CD4-positive, alpha-beta T cell (primary cell): ENCODE results near the gene FAM186B. TPM values are rescaled to one million over a fixed set of nuclear protein-coding genes. Genes with fewer than 3 reads are reported as not detected.

Experiments
- ATAC-seq: fragments of 200-7000 bp; cut with Tn5 transposase; one replicate; pipeline ENCODE4 v1.10.0; 2022; ENCODE audit warnings: mild to moderate bottlenecking; ENCODE audit not compliant: poor library complexity
- CTCF ChIA-PET: fragments of 350-600 bp; sonication (Branson Sonifier 250); formaldehyde crosslinking; loops from one replicate; lab custom pipeline; 2021; ENCODE audit warnings: antibody characterized with exemption, inconsistent platforms; lab: Charles Lee
- POLR2A ChIA-PET: fragments of 350-600 bp; sonication (Branson Sonifier 250); formaldehyde crosslinking; loops from one replicate; lab custom pipeline; 2021; ENCODE audit warnings: antibody characterized with exemption, inconsistent platforms; lab: Charles Lee
- DNase-seq, 14 experiments: peaks; one replicate each; pipeline ENCODE4 v3.0.0-alpha.2; 2013 to 2020; ENCODE audit warnings: mixed read lengths in 2 of 14
- H3K27ac ChIP-seq, 2 donors: one replicate each; pipeline versions ENCODE4 v1.5.1 to v1.7.0; 2013; ENCODE audit warnings: low read length in 2 of 2, low read depth in 1 of 2, mild to moderate bottlenecking in 1 of 2
- H3K27me3 ChIP-seq, 2 experiments: 1 replicate in 1 of 2; 2 replicates in 1 of 2; pipeline versions ENCODE4 v1.6.1 to v1.7.0; 2013; ENCODE audit warnings: low read length in 2 of 2, control low read depth in 1 of 2, mild to moderate bottlenecking in 1 of 2, moderate library complexity in 1 of 2; ENCODE audit not compliant: insufficient read depth in 2 of 2, control insufficient read depth in 1 of 2
- H3K36me3 ChIP-seq: one replicate; pipeline ENCODE4 v1.6.1; 2013; ENCODE audit warnings: low read length, control low read depth; ENCODE audit not compliant: insufficient read depth
- H3K4me1 ChIP-seq: one replicate; pipeline ENCODE4 v1.6.1; 2013; ENCODE audit warnings: low read length, control low read depth; ENCODE audit not compliant: insufficient read depth
- H3K4me3 ChIP-seq: one replicate; pipeline ENCODE4 v1.5.1; 2013; ENCODE audit warnings: mild to moderate bottlenecking, low read length, moderate library complexity
- H3K9me3 ChIP-seq, 2 experiments: 1 replicate in 1 of 2; 2 replicates in 1 of 2; pipeline versions ENCODE4 v1.6.1 to v1.7.0; 2013; ENCODE audit warnings: low read length in 2 of 2, mild to moderate bottlenecking in 2 of 2, control low read depth in 1 of 2, moderate library complexity in 1 of 2; ENCODE audit not compliant: control insufficient read depth in 1 of 2, insufficient read depth in 1 of 2
- H3K27ac Mint-ChIP-seq: one replicate; pipeline ENCODE4 v1.8.0; 2020; ENCODE audit warnings: mixed read lengths
- H3K27me3 Mint-ChIP-seq: one replicate; pipeline ENCODE4 v1.8.0; 2021; ENCODE audit warnings: mixed read lengths
- H3K36me3 Mint-ChIP-seq: one replicate; pipeline ENCODE4 v1.8.0; 2021; ENCODE audit warnings: low read depth, mixed read lengths
- H3K4me1 Mint-ChIP-seq: one replicate; pipeline ENCODE4 v1.8.0; 2021; ENCODE audit warnings: low read depth, mixed read lengths
- H3K4me3 Mint-ChIP-seq: one replicate; pipeline ENCODE4 v1.8.0; 2020; ENCODE audit warnings: mild to moderate bottlenecking, mixed read lengths
- H3K9me3 Mint-ChIP-seq: one replicate; pipeline ENCODE4 v1.8.0; 2020; ENCODE audit warnings: mixed read lengths
- intact Hi-C, 2 experiments: fragments of 100-400 bp; cut with DNase I in 1 of 2; cut with micrococcal nuclease in 1 of 2; formaldehyde crosslinking; loops; one replicate each; pipeline versions ENCODE4 v1.15.1 to v1.9.0; 2023 to 2025; cut with DNase I, micrococcal nuclease
- total RNA-seq, 174 experiments: library from RNA in 2 of 174; stranded (reverse) in 2 of 174; gene quantifications; one replicate each; pipeline ENCODE4 v1.2.3 and lab custom pipeline; 2021 to 2026
- TF ChIP-seq, protein P1 (sequence below): fragments of 200-600 bp; IDR thresholded peaks from one replicate; pipeline ENCODE4 v1.8.0; 2022; ENCODE audit warnings: antibody characterized with exemption, mild to moderate bottlenecking

Gene FAM186B
- total RNA-seq, 2 experiments from 2014 or later, result 0.64 to 0.74 TPM

DNA sequence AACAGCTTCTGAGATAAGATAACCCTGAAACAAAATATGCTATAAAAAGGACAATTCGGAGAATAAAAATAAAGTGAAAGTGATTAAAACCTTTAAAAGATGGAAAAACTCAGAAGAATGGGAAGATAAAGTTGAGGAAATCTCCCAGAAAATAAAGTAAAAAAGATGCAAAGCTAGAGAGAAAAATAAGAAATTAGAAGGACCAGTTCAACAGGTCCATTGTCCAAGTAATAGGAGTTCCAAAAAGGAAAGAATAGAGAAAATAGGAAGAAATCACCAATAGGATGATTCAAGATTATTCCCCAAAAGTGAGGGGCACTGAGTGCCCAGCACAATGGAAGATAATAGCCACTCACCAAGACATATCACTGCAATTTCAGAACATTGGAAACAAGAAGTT is 13.1 kb upstream of the FAM186B start:
- Histone ChIP-seq H3K4me3 (no peak overlapping the region), H3K9me3 (peaks cover 0 to 7% of the 10 kb centered on the region in 2 experiments), H3K36me3 (no peaks in the 10 kb centered on the region), H3K27me3 (no peaks in the 10 kb centered on the region), H3K4me1 (peaks cover 21% of the 10 kb centered on the region), H3K27ac (no peak overlapping the region)
- DNase-seq, result no peak
- no peak overlapping the region for H3K27ac Mint-ChIP-seq
- ChIA-PET CTCF (interaction anchor here (1.7 kb wide), 1 partner anchor 18 kb away, joined by 4 read pairs; no protein-coding TSS in a partner anchor), POLR2A (no interaction called here)
- H3K4me3 Mint-ChIP-seq, result no peak overlapping the region
- TF ChIP-seq, protein P1, sequence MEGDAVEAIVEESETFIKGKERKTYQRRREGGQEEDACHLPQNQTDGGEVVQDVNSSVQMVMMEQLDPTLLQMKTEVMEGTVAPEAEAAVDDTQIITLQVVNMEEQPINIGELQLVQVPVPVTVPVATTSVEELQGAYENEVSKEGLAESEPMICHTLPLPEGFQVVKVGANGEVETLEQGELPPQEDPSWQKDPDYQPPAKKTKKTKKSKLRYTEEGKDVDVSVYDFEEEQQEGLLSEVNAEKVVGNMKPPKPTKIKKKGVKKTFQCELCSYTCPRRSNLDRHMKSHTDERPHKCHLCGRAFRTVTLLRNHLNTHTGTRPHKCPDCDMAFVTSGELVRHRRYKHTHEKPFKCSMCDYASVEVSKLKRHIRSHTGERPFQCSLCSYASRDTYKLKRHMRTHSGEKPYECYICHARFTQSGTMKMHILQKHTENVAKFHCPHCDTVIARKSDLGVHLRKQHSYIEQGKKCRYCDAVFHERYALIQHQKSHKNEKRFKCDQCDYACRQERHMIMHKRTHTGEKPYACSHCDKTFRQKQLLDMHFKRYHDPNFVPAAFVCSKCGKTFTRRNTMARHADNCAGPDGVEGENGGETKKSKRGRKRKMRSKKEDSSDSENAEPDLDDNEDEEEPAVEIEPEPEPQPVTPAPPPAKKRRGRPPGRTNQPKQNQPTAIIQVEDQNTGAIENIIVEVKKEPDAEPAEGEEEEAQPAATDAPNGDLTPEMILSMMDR, result no peak
- peaks cover 11% of the 10 kb centered on the region for H3K27me3 Mint-ChIP-seq
- H3K36me3 Mint-ChIP-seq, result no peaks in the 10 kb centered on the region
- no peaks in the 10 kb centered on the region for H3K9me3 Mint-ChIP-seq
- H3K4me1 Mint-ChIP-seq, result peaks cover 20% of the 10 kb centered on the region
- no peak for ATAC-seq
- intact Hi-C loops, result loop anchor here in 1 of 2 experiments (5.0 kb wide), 1 partner anchor 36 kb away; no protein-coding TSS in a partner anchor

- H3K36me3 Mint-ChIP-seq, result no peaks in the 10 kb centered on the region
- ATAC-seq, result no peak
- POLR2A ChIA-PET, result interaction anchor here (1.1 kb wide), 1 partner anchor 11 kb away, joined by 5 read pairs; no protein-coding TSS in a partner anchor
These were observed 11.2 kb upstream of the FAM186B start for GRCh38 chr12:49616533-49617219.

DNA sequence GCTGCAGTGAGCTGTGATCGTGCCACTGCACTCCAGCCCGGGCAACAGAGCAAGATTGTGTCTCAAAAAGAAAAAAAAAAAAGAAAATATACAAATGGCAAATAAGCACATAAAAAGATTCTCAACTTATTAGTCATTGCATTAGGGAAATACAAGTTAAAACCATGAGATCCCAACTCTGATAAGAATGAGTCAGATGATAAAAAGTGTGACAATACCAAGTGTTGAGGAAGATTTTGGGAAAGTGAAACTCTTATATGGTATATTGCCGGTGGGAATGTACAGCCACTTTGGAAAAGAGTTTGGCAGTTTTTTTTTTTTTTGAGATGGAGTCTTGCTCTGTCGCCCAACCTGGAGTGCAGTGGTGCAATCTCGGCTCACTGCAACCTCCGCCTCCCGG is 10.3 kb upstream of the FAM186B start:
- intact Hi-C loops, result loop anchor here in 1 of 2 experiments (5.0 kb wide), 1 partner anchor 33 kb away; no protein-coding TSS in a partner anchor
- TF ChIP-seq, protein P1, result no peak
- CTCF ChIA-PET, result no interaction called here

More at GRCh38 chr12:49616533-49617219, 11.2 kb upstream of the FAM186B start:
- Histone ChIP-seq H3K9me3 (peaks cover 0 to 7% of the 10 kb centered on the region in 2 experiments), H3K4me1 (peaks cover 7% of the 10 kb centered on the region), H3K27me3 (no peaks in the 10 kb centered on the region), H3K27ac (no peak overlapping the region), H3K4me3 (no peak overlapping the region), H3K36me3 (no peaks in the 10 kb centered on the region)
- H3K27ac Mint-ChIP-seq, result no peak overlapping the region
- H3K4me3 Mint-ChIP-seq, result no peak overlapping the region
- H3K9me3 Mint-ChIP-seq, result no peaks in the 10 kb centered on the region
- H3K27me3 Mint-ChIP-seq, result peaks cover 18% of the 10 kb centered on the region
- intact Hi-C loops, result loop anchor here in 1 of 2 experiments (5.0 kb wide), 1 partner anchor 34 kb away; no protein-coding TSS in a partner anchor
- no peak for DNase-seq
- peaks cover 7% of the 10 kb centered on the region for H3K4me1 Mint-ChIP-seq
- TF ChIP-seq, protein P1, result no peak
- CTCF ChIA-PET, result no interaction called here

More for the DNA sequence above, 10.3 kb upstream of the FAM186B start:
- ATAC-seq, result no peak
- Mint-ChIP-seq H3K9me3 (no peaks in the 10 kb centered on the region), H3K27ac (no peak overlapping the region), H3K4me1 (no peaks in the 10 kb centered on the region), H3K36me3 (no peaks in the 10 kb centered on the region), H3K27me3 (peaks cover 18% of the 10 kb centered on the region), H3K4me3 (no peak overlapping the region)
- H3K4me3 ChIP-seq, result no peak overlapping the region
- no peaks in the 10 kb centered on the region for H3K27me3 ChIP-seq
- POLR2A ChIA-PET, result no interaction called here
- no peaks in the 10 kb centered on the region for H3K4me1 ChIP-seq
- no peak for DNase-seq
- peaks cover 0 to 16% of the 10 kb centered on the region in 2 experiments for H3K9me3 ChIP-seq
- no peaks in the 10 kb centered on the region for H3K36me3 ChIP-seq
- H3K27ac ChIP-seq, result no peak overlapping the region
